KOPT-K1 (cell line): ENCODE results near the gene EFR3B.
"Not testable (repeated sequence)": the region's sequence is repeated elsewhere in the genome, so short reads cannot be mapped to it uniquely, and the experiment has no call there.

Experiments used
- H3K27ac ChIP-seq: fragments of 200-600 bp; sonication (generic); 2 replicates; pipeline ENCODE4 v1.5.1; 2016; ENCODE audit warnings: antibody characterized with exemption, mild to moderate bottlenecking, low read depth, low read length; ENCODE audit not compliant: poor library complexity, severe bottlenecking
- H3K36me3 ChIP-seq: fragments of 200-600 bp; sonication (generic); 2 replicates; pipeline ENCODE4 v1.5.1; 2017; ENCODE audit warnings: antibody characterized with exemption, mild to moderate bottlenecking, low read length, moderate library complexity; ENCODE audit not compliant: insufficient read depth
- H3K9me3 ChIP-seq: fragments of 200-600 bp; sonication (generic); 2 replicates; pipeline ENCODE4 v1.5.1; 2017; ENCODE audit warnings: antibody characterized with exemption, low read length, mild to moderate bottlenecking; ENCODE audit not compliant: insufficient read depth, poor library complexity, severe bottlenecking

EFR3B gene, protein sequence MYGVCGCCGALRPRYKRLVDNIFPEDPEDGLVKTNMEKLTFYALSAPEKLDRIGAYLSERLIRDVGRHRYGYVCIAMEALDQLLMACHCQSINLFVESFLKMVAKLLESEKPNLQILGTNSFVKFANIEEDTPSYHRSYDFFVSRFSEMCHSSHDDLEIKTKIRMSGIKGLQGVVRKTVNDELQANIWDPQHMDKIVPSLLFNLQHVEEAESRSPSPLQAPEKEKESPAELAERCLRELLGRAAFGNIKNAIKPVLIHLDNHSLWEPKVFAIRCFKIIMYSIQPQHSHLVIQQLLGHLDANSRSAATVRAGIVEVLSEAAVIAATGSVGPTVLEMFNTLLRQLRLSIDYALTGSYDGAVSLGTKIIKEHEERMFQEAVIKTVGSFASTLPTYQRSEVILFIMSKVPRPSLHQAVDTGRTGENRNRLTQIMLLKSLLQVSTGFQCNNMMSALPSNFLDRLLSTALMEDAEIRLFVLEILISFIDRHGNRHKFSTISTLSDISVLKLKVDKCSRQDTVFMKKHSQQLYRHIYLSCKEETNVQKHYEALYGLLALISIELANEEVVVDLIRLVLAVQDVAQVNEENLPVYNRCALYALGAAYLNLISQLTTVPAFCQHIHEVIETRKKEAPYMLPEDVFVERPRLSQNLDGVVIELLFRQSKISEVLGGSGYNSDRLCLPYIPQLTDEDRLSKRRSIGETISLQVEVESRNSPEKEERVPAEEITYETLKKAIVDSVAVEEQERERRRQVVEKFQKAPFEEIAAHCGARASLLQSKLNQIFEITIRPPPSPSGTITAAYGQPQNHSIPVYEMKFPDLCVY

DNA sequence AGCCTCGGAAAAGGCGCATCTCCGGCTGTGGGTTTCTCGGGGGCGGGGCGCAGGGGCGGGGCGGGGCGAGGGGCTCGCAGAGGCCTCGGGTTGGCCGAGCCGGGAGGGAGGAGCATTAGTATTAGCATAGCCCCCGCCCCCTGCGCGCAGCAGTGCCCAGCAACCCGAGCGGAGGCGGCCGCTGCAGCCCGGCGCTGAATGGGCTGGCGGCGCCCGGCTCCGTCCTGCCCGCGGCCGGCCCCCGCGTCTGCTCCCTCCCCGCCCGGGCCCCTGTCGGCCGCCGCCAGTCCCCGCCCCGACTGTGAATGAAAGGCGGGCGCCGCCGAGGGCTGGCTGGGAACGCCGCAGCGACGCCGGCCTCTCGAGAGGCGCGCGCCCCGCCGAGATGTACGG, at the start of gene EFR3B:
EFR3B (plus strand) TSS at position 149 of the 393 bp plus-strand sequence; CDS start at position 386, 237 bp downstream.
- Histone ChIP-seq H3K9me3 (no peaks in the 10 kb centered on the region), H3K27ac (no peak within 1 kb of the TSS), H3K36me3 (no peaks in the 10 kb centered on the region)

DNA sequence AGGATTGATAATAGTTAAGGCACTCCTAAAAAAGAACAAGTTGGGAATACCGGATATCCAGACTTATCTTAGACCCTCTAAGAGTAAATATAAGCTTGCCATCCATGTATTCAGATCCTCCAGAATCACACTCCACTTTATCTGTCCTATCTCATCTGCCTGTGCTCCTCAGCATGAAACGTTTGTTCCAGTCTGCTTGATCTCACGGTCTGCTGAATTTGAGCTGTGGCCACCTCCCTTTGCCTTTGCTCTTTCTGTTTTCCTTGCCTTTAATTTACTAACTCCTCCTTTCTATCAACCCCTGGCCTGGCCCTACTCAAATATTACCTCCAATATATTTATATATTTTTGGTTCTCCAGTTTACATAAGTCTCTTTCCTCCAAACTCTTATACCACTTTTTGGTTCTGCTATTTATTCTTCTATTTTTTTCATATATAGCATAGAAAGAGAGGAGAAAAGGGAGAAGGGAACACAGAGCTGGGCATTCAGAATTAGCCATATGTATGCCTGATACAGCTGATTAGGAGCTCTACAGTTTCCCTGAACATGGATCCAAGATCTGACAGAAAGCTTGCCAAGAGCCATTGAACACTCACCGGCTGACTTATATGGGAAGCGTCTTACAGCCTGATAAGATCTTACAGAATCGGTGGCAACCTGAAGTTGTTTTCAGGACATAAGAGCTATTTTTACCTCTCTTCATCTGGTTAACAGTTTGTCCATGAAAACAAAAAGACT, 48.3 kb upstream of the EFR3B start:
- H3K9me3 ChIP-seq = no peaks in the 10 kb centered on the region
- H3K27ac ChIP-seq = no peak overlapping the region
- H3K36me3 ChIP-seq = no peaks in the 10 kb centered on the region

DNA sequence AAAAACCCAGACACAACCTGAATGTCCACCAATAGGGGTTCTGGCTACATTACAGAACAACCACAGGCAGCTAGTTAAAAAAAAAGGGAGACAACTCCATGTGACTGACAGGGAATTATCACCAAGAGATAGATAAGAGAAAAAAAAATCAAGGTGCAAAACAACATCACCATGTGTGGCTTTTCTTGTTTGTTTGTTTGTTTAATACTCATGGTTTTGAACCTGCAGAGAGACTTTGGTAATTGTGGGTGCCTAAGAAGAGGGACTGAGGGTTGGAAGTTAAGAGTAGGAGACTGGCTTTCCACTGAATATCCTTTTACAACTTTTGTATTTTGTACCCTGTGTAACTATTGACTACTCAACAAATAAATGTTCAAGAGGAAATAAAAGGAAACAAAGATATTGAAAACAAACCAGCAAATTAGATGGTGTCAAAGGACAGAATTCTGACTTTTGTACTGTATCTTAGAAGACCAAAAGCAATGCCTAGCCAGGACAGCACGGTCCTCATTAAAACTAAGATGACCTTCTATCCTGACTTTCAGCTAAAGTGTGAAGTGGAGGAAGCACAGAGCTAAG, 47.6 kb upstream of the EFR3B start:
- Histone ChIP-seq H3K27ac (no peak overlapping the region), H3K36me3 (no peaks in the 10 kb centered on the region), H3K9me3 (no peaks in the 10 kb centered on the region)

DNA sequence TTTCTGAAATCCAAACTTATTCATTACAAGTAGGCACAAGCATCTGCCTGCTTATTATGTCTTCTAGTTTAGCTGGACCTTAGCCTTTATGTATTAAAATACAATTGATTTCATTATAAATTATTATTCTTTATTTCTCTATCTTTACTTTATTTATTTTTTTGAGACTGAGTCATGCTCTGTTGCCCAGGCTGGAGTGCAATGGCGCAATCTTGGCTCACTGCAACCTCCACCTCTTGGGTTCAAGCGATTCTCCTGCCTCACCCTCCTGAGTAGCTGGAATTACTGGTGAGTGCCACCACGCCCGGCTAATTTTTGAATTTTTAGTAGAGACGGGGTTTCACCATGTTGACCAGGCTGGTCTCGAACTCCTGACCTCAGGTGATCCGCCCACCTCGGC, 42.8 kb upstream of the EFR3B start:
- H3K27ac ChIP-seq, H3K36me3 ChIP-seq, H3K9me3 ChIP-seq: not testable (repeated sequence)

DNA sequence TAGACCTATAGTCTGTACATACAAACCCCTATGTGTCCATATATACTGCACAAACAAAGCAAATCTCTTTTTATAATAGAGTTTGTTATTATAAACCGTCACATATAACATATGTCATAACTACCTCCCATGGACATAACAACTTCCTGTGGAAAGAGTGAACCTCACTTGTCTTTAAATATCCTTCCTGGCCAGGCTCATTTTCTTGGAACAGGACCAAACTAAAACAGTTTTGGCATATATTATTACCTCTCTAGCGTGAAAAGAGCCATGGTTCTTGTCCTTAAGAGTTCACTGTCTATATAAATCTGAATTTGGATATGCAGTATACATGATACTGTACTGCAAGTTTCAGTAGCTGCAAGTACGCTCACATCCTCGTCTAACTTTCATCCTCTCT, 41.8 kb upstream of the EFR3B start:
- Histone ChIP-seq H3K27ac (no peak overlapping the region), H3K9me3 (no peaks in the 10 kb centered on the region), H3K36me3 (no peaks in the 10 kb centered on the region)

DNA sequence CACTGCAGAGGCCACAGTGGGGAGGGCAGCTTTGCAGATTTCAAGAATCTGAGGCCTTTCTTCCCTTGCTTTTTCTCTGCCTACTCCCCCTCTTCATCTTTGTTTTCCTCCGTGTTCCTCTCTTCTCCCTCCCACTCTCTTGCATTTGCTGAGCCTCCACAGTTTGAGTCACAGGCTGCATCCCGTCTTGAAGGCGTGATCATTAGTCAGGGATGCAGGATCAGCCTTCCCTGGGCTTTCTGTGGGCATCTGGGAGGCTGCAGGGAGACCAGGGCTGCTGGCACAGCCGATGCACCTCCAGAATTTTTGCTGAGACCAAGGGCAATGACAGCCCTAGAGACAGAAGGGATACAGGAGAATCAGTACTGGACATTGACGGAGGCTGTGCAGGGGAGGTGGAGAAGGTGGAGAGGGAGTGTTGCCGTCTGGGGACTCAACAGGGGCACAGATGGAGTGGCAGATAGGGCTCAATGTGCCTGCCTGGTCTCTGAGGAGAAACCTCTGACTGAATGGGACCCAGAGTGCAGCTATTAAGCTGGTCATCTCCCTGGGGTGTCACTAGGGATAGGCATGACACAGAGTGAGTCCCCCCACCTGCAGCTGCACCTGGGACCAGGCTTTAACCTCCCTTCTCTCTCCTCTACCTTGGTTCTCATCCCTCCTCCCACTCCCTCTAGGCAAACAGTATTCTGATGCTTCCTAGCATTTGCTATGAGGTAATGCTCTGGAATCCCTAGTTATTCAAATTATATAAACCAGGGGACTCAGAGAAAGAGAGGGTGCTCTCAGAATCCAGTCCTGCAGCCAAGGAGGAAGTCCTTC, 41.2 kb upstream of the EFR3B start:
- Histone ChIP-seq H3K9me3 (no peaks in the 10 kb centered on the region), H3K27ac (no peak overlapping the region)

DNA sequence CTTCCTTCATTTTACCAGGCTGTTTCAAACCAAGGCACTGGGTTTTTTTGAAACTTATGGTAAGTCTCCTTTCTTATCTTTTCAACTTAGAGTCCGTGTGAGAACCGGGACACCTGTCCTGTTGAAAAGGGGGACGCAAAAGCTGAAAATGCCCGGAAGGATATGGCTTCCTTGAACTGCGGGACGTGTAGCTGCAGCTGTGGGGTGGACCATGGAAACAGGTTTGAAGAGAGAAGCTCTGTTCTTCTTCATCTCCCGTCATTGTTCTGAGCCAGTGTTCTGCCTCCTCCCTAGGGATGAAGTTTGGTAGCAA, 40.6 kb upstream of the EFR3B start:
- Histone ChIP-seq H3K9me3 (no peaks in the 10 kb centered on the region), H3K36me3 (no peaks in the 10 kb centered on the region), H3K27ac (no peak overlapping the region)

More for the DNA sequence above, 41.2 kb upstream of the EFR3B start:
- H3K36me3 ChIP-seq = no peaks in the 10 kb centered on the region

DNA sequence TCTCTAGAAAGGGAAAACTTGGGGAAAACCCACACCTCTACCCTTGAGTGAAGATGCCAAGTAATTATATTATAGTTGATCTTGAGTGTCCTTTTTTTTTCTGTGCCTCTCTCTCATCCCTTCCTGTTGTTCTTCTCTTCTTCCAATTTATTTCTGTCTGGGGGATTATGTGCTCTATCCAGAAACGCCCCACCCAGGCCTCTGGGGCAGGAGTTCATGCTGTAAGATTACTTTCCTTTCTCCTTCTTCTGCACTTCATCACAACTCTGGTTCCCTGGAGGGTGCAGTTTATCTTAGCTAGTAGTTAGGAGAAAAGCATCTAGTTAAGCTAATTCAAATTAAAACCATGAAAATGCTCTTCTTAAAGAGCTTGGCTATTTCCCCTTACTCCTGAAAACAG, 39.8 kb upstream of the EFR3B start:
- no peaks in the 10 kb centered on the region for H3K9me3 ChIP-seq
- H3K27ac ChIP-seq = no peak overlapping the region
- no peaks in the 10 kb centered on the region for H3K36me3 ChIP-seq

DNA sequence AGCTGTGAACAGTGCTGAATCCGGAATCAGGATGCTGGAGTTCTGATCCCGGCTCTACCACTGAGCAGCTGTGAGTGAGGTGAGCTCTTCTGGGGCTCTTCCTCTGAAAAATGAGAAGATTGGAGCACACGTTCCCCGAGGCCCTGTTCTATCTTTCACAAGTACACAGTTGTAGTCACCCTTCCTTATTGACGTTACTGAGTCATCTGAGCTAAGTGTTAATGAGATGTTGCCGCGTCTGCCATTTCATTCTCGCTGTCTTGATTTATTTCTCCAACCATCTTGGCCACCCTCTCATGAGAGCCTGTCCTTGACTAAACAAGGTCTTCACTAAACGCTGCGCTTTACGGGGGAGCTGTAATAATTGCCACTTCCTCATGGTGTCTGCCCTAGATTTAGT, 31.9 kb upstream of the EFR3B start:
- H3K9me3 ChIP-seq = no peaks in the 10 kb centered on the region
- H3K27ac ChIP-seq = no peak overlapping the region
- H3K36me3 ChIP-seq = no peaks in the 10 kb centered on the region

DNA sequence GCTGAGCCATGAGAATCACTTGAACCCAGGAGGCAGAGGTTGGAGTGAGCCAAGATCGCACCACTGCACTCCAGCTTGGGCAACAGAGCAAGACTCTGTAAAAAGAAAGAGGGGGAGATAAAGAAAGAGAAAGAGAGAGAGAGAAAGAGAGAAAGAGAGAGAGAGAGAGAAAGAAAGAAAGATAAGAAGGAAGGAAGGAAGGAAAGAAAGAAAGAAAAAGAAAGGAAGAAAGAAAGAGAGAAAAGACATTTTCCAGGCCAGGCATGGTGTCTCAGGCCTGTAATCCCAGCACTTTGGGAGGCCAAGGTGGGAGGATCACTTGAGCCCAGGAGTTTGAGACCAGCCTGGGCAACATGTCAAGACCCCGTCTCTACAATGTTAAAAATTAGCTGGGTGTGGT, 30.5 kb upstream of the EFR3B start:
- H3K36me3 ChIP-seq, H3K27ac ChIP-seq, H3K9me3 ChIP-seq: not testable (repeated sequence)

DNA sequence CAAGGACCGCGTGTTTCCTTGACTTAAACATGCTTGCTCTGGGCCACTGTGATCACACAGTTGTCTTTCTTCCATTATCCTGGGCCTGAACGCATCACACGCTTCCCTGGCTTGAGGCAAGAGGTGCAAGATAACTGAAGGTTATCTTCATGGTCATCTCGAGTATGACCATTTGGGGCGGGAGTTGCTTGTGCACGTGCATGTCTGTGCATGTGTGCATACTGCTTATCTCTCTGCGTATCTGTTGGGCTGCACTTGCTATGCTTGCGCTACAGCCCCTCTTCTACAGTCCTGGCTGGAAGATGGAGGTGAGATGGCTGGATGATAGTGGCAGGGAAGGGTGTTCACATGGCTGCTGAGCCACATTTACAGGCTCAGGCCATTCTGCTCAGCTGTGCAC, 27.2 kb upstream of the EFR3B start:
- Histone ChIP-seq H3K9me3 (no peaks in the 10 kb centered on the region), H3K27ac (no peak overlapping the region), H3K36me3 (no peaks in the 10 kb centered on the region)

DNA sequence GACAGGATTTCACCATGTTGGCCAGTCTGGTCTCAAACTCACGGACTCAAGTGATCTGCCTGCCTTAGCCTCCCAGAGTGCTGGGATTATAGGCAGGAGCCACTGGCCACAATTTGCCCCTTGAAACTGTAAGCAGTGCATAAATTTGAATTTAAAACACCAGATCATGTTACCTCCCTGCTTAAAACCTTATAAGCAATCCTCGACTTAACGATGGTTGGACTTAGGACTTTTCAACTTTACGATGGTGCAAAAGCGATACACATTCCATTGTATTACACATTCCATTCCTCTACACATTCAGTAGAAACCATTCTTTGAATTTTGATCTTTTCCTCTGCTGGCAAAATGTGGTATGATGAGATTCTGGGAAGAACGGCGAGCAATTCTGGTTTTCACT, 23.2 kb upstream of the EFR3B start:
- H3K36me3 ChIP-seq = no peaks in the 10 kb centered on the region
- no peak overlapping the region for H3K27ac ChIP-seq
- H3K9me3 ChIP-seq = no peaks in the 10 kb centered on the region

DNA sequence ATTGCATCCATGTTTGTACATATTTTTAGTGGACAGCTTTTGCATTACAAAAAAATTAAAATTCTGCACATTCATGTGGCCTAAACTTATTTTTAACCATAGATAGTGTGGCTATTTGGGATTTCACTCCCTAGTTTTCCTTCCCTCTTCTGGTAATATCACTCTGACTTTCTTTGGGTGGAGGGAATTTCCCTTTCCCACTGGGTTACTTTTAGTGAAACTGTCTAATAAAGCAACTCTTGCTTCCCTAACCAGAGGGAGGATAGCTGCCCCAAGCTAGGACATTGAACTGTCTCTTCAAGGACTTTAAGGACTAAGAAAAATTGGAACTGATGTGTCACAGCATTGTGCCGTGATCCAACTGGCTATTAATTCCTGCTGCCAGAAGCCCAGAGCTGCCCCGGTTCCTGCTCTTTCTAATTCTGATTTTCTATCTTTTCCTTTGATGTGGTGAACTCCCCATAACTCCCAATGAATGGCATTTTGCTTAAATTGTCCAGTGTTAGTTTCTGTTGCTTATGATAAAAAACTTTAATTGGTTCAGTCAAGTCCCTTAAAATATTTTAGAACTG, 20.0 kb upstream of the EFR3B start:
- no peak overlapping the region for H3K27ac ChIP-seq
- no peaks in the 10 kb centered on the region for H3K9me3 ChIP-seq
- H3K36me3 ChIP-seq = no peaks in the 10 kb centered on the region

DNA sequence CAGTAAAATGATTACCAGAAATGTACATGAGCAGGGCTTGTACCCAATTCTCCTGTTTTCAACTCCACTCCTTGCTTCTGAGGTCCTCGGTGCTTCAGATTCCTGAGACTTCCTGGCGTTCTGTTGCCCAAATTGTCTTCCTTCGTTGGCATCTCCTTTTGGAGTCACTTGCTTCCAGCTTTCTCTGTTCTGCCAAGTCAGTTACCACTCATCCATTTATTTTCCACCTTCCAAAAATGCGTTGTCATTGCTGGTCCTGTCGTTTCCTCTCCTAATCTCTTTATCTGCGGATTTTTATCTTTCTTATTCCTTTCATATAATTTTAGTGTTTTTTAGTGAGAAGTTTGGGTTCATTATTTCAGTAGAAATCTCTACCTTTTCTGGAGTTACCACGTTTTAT, 18.5 kb upstream of the EFR3B start:
- Histone ChIP-seq H3K27ac (no peak overlapping the region), H3K36me3 (no peaks in the 10 kb centered on the region), H3K9me3 (no peaks in the 10 kb centered on the region)
